ENCODE measurements around the gene KCNK3. TPM values are rescaled to one million over a fixed set of nuclear protein-coding genes. Genes with fewer than 3 reads are reported as not detected.
"Not testable (repeated sequence)": the region's sequence is repeated elsewhere in the genome, so short reads cannot be mapped to it uniquely, and the experiment has no call there.

The KCNK3 gene
- total and polyA plus RNA-seq, 3 experiments from 2014 or later, result not detected

- CTCF ChIA-PET; DNase-seq; H3K9me3 Mint-ChIP-seq; H3K4me1 ChIP-seq (ENCODE audit: insufficient read depth, low read length); H3K36me3 Mint-ChIP-seq; H3K9me3 ChIP-seq (ENCODE audit: low read length); H3K4me3 Mint-ChIP-seq; H3K4me3 ChIP-seq (ENCODE audit: low read length); H3K36me3 ChIP-seq (ENCODE audit: insufficient read depth, low read length); POLR2A ChIA-PET; H3K27me3 ChIP-seq (ENCODE audit: insufficient read depth, low read length, poor library complexity, severe bottlenecking); H3K4me1 Mint-ChIP-seq; H3K27me3 Mint-ChIP-seq: not testable (repeated sequence)
- peak overlapping the region in 1 of 8 donors; percentile 11 for H3K27ac Mint-ChIP-seq
- peak overlapping the region; percentile 9 for H3K27ac ChIP-seq (ENCODE audit: low read depth, low read length)
These were observed 57.4 kb downstream of the KCNK3 start for GRCh38 chr2:26749787-26750420.

DNA sequence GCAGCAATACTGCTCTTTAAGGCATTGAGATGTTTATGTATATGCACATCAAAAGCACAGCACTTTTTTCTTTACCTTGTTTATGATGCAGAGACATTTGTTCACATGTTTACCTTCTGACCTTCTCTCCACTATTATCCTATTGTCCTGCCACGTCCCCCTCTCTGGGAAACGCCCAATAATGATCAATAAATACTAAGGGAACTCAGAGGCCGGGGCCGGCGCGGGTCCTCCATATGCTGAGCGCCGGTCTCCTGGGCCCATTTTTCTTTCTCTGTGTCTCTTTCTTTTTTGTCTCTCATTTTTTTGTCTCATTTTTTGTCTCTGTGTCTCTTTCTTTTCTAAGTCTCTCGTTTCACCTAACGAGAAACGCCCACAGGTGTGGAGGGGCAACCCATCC lies 57.9 kb downstream of the KCNK3 start:
- H3K4me3 ChIP-seq (ENCODE audit: low read length); DNase-seq; H3K4me3 Mint-ChIP-seq; H3K4me1 Mint-ChIP-seq; H3K36me3 ChIP-seq (ENCODE audit: insufficient read depth, low read length); H3K36me3 Mint-ChIP-seq; CTCF ChIA-PET; POLR2A ChIA-PET; H3K27me3 Mint-ChIP-seq; H3K27me3 ChIP-seq (ENCODE audit: insufficient read depth, low read length, poor library complexity, severe bottlenecking); H3K27ac ChIP-seq (ENCODE audit: low read depth, low read length); H3K9me3 Mint-ChIP-seq; H3K9me3 ChIP-seq (ENCODE audit: low read length); H3K4me1 ChIP-seq (ENCODE audit: insufficient read depth, low read length); H3K27ac Mint-ChIP-seq: not testable (repeated sequence)

DNA sequence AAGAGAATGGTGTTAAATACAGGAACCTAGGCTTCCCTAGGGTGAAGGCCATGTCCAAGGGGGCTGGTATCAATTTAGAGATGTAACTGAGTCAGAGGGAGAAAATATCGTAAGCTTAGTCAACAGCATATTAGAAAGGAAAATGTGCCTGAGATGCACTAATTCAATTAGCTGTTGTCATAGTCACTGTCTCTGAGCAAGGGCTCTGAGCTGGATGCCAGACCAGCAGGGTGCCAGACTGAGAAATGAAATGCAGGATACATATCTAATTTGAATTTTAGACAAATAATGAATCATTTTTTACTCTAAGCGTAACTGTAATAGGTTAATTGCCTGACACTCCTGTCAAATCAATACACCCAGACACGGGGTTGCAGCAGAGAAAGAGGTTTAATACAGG lies 60.1 kb downstream of the KCNK3 start:
- Mint-ChIP-seq H3K36me3 (no peaks in the 10 kb centered on the region), H3K4me1 (no peaks in the 10 kb centered on the region), H3K9me3 (no peaks in the 10 kb centered on the region), H3K27me3 (peaks cover 4 to 6% of the 10 kb centered on the region in 2 donors), H3K27ac (no peak overlapping the region), H3K4me3 (no peak overlapping the region)
- no peaks in the 10 kb centered on the region for H3K4me1 ChIP-seq (ENCODE audit: insufficient read depth, low read length)
- H3K9me3 ChIP-seq (ENCODE audit: low read length), result no peaks in the 10 kb centered on the region
- no peaks in the 10 kb centered on the region for H3K27me3 ChIP-seq (ENCODE audit: insufficient read depth, low read length, poor library complexity, severe bottlenecking)
- H3K27ac ChIP-seq (ENCODE audit: low read depth, low read length), result no peak overlapping the region
- H3K4me3 ChIP-seq (ENCODE audit: low read length), result no peak overlapping the region
- DNase-seq, result no peak
- H3K36me3 ChIP-seq (ENCODE audit: insufficient read depth, low read length), result no peaks in the 10 kb centered on the region
- ChIA-PET CTCF (interaction anchor here (1.0 to 1.6 kb wide), 2 partner anchors 8 to 11 kb away, joined by 3 to 4 read pairs; partner anchors contain the start of gene SLC35F6), POLR2A (no interaction called here)

GRCh38 chr2:26754539-26754938 lies 62.0 kb downstream of the KCNK3 start:
- Histone ChIP-seq H3K27me3 (ENCODE audit: insufficient read depth, low read length, poor library complexity, severe bottlenecking) (no peaks in the 10 kb centered on the region), H3K4me1 (ENCODE audit: insufficient read depth, low read length) (no peaks in the 10 kb centered on the region), H3K36me3 (ENCODE audit: insufficient read depth, low read length) (no peaks in the 10 kb centered on the region), H3K4me3 (ENCODE audit: low read length) (no peak overlapping the region), H3K9me3 (ENCODE audit: low read length) (no peaks in the 10 kb centered on the region), H3K27ac (ENCODE audit: low read depth, low read length) (no peak overlapping the region)
- Mint-ChIP-seq H3K4me1 (no peaks in the 10 kb centered on the region), H3K36me3 (no peaks in the 10 kb centered on the region), H3K27ac (no peak overlapping the region), H3K4me3 (no peak overlapping the region), H3K9me3 (no peaks in the 10 kb centered on the region), H3K27me3 (peaks cover 4 to 6% of the 10 kb centered on the region in 2 donors)
- ChIA-PET POLR2A (no interaction called here), CTCF (interaction anchor here (1.3 kb wide), 1 partner anchor 8 kb away, joined by 5 read pairs; no protein-coding TSS in a partner anchor)
- no peak for DNase-seq

DNA sequence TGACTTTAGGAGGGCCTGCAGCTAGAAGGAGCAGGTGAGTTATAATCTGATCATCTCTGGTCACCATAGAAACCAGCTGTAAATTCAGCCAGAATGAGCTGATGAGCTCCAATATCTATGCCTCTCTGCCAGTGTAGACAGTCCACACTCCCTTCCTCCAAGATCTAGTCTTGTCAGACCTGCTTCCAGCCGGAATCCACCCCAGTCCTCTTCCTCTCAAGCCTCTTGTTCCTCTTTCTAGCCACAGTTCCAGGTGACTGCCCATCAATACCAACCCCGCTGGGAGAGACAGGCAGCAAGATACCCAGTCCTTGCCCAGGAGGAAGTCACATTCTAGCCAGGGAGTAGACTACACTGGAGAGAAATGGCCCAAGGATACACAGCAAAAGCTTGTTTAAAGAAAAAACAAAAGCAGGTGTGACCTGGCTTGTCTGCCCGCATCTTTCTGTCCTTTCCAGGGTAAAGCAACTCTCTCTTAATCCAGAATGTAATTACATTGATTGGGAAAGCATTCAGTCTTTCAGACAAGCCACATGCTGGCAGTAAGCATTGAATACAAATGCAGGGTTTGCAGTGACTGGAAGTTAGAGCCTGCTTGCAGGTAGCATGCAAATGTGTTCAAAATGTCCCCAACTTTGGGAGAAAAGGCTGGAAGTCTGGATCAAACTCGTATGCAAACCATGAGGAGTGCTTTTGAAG lies 62.6 kb downstream of the KCNK3 start:
- Histone ChIP-seq H3K9me3 (ENCODE audit: low read length) (no peaks in the 10 kb centered on the region), H3K4me3 (ENCODE audit: low read length) (no peak overlapping the region), H3K27ac (ENCODE audit: low read depth, low read length) (no peak overlapping the region), H3K36me3 (ENCODE audit: insufficient read depth, low read length) (no peaks in the 10 kb centered on the region), H3K4me1 (ENCODE audit: insufficient read depth, low read length) (no peaks in the 10 kb centered on the region), H3K27me3 (ENCODE audit: insufficient read depth, low read length, poor library complexity, severe bottlenecking) (no peaks in the 10 kb centered on the region)
- no peak overlapping the region for H3K4me3 Mint-ChIP-seq
- ChIA-PET CTCF (interaction anchor here (1.3 kb wide), 1 partner anchor 9 kb away, joined by 5 read pairs; no protein-coding TSS in a partner anchor), POLR2A (no interaction called here)
- H3K27ac Mint-ChIP-seq, result no peak overlapping the region
- no peaks in the 10 kb centered on the region for H3K4me1 Mint-ChIP-seq
- H3K9me3 Mint-ChIP-seq, result no peaks in the 10 kb centered on the region
- H3K36me3 Mint-ChIP-seq, result no peaks in the 10 kb centered on the region
- peaks cover 4 to 6% of the 10 kb centered on the region in 2 donors for H3K27me3 Mint-ChIP-seq
- DNase-seq, result no peak

DNA sequence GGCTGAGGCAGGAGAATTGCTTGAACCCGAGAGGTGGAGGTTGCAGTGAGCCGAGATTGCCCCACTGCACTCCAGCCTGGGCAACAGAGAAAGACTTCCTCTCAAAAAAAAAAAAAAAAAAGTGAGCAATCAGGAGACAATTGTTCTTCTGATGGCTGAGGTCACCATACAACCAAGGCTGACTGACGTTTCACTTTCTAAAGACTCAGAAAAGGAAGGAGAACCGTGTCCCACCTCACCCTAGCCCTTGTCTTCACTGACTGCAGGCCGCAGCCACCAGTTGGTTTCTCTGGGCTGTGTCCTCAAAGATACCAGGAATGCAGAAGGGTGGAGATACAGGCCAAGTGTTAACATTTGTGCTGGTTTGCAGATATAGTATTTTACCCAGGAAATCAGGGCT lies 63.8 kb downstream of the KCNK3 start:
- Histone ChIP-seq H3K27ac (ENCODE audit: low read depth, low read length) (no peak overlapping the region), H3K4me3 (ENCODE audit: low read length) (no peak overlapping the region), H3K27me3 (ENCODE audit: insufficient read depth, low read length, poor library complexity, severe bottlenecking) (no peaks in the 10 kb centered on the region), H3K4me1 (ENCODE audit: insufficient read depth, low read length) (no peaks in the 10 kb centered on the region), H3K36me3 (ENCODE audit: insufficient read depth, low read length) (no peaks in the 10 kb centered on the region), H3K9me3 (ENCODE audit: low read length) (no peaks in the 10 kb centered on the region)
- peaks cover 4 to 6% of the 10 kb centered on the region in 2 donors for H3K27me3 Mint-ChIP-seq
- CTCF ChIA-PET, result no interaction called here
- H3K9me3 Mint-ChIP-seq, result no peaks in the 10 kb centered on the region
- POLR2A ChIA-PET, result no interaction called here
- H3K36me3 Mint-ChIP-seq, result no peaks in the 10 kb centered on the region
- no peak overlapping the region for H3K4me3 Mint-ChIP-seq
- no peak for DNase-seq
- no peaks in the 10 kb centered on the region for H3K4me1 Mint-ChIP-seq
- no peak overlapping the region for H3K27ac Mint-ChIP-seq

- no peak overlapping the region for H3K4me3 ChIP-seq (ENCODE audit: low read length)
- H3K36me3 Mint-ChIP-seq, result no peaks in the 10 kb centered on the region
- CTCF ChIA-PET, result no interaction called here
- peak overlapping the region; percentile 22 for H3K27ac ChIP-seq (ENCODE audit: low read depth, low read length)
- no peaks in the 10 kb centered on the region for H3K9me3 ChIP-seq (ENCODE audit: low read length)
- H3K27me3 ChIP-seq (ENCODE audit: insufficient read depth, low read length, poor library complexity, severe bottlenecking), result no peaks in the 10 kb centered on the region
- peaks cover 0 to 2% (median 0%) of the 10 kb centered on the region in 3 donors for H3K4me1 Mint-ChIP-seq
- POLR2A ChIA-PET, result no interaction called here
- H3K27ac Mint-ChIP-seq, result peak overlapping the region in 2 of 8 donors; percentile 6 to 81
- H3K9me3 Mint-ChIP-seq, result no peaks in the 10 kb centered on the region
- H3K4me3 Mint-ChIP-seq, result no peak overlapping the region
- no peaks in the 10 kb centered on the region for H3K36me3 ChIP-seq (ENCODE audit: insufficient read depth, low read length)
- no peak for DNase-seq
- H3K4me1 ChIP-seq (ENCODE audit: insufficient read depth, low read length), result peaks cover under 1% of the 10 kb centered on the region
- H3K27me3 Mint-ChIP-seq, result peaks cover 0 to 4% of the 10 kb centered on the region in 2 donors
These were observed 65.6 kb downstream of the KCNK3 start for GRCh38 chr2:26757873-26758789.

DNA sequence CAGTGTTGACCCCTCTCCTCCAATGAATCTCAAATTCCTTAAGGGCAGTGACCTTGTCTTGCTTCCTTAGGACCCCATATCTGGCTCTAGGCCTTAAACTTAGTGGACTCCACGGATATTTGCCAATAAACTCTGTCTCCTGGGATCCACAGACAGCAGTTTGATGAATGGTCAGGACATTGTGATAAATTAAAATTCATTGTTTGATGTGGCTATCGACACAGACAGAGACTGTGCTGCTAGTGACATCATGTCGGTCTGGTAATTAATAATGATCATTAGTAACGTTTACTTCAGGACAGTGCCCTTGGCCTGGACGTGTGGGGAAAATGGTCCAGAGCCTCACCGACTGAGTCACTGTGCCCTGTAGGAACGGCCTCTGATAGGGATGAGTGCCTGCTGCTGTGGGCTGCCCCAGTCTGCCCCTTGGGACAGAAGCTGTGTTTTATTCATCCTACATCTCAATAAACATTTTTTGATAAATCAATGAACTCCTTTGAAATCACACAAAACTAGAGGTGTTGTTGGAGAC lies 66.3 kb downstream of the KCNK3 start:
- Histone ChIP-seq H3K9me3 (ENCODE audit: low read length) (no peaks in the 10 kb centered on the region), H3K36me3 (ENCODE audit: insufficient read depth, low read length) (no peaks in the 10 kb centered on the region), H3K4me1 (ENCODE audit: insufficient read depth, low read length) (peaks cover 6% of the 10 kb centered on the region), H3K27me3 (ENCODE audit: insufficient read depth, low read length, poor library complexity, severe bottlenecking) (no peaks in the 10 kb centered on the region), H3K4me3 (ENCODE audit: low read length) (no peak overlapping the region), H3K27ac (ENCODE audit: low read depth, low read length) (peak overlapping the region; percentile 22)
- no peak overlapping the region for H3K27ac Mint-ChIP-seq
- no peak for DNase-seq
- H3K4me1 Mint-ChIP-seq, result peaks cover 5% of the 10 kb centered on the region in 3 donors
- no peak overlapping the region for H3K4me3 Mint-ChIP-seq
- H3K9me3 Mint-ChIP-seq, result no peaks in the 10 kb centered on the region
- H3K27me3 Mint-ChIP-seq, result peaks cover 0 to 4% of the 10 kb centered on the region in 2 donors
- peaks cover 0 to under 1% (median 0%) of the 10 kb centered on the region in 3 donors for H3K36me3 Mint-ChIP-seq
- ChIA-PET POLR2A (no interaction called here), CTCF (no interaction called here)
